Stimulated activated CD4-positive, alpha-beta T cell treated with anti-CD3 and anti-CD28 coated beads, Interleukin-15, amount 100 ng/mL, for 1 hour (primary cell): ENCODE data around the gene SAMD8.
"Not testable (repeated sequence)": the region's sequence is repeated elsewhere in the genome, so short reads cannot be mapped to it uniquely, and the experiment has no call there.

Source experiments
- DNase-seq, 2 donors: peaks; one replicate each; pipeline ENCODE4 v3.0.0-alpha.2; 2020; ENCODE audit warnings: low read depth in 1 of 2, low spot score in 1 of 2

Gene SAMD8

DNA sequence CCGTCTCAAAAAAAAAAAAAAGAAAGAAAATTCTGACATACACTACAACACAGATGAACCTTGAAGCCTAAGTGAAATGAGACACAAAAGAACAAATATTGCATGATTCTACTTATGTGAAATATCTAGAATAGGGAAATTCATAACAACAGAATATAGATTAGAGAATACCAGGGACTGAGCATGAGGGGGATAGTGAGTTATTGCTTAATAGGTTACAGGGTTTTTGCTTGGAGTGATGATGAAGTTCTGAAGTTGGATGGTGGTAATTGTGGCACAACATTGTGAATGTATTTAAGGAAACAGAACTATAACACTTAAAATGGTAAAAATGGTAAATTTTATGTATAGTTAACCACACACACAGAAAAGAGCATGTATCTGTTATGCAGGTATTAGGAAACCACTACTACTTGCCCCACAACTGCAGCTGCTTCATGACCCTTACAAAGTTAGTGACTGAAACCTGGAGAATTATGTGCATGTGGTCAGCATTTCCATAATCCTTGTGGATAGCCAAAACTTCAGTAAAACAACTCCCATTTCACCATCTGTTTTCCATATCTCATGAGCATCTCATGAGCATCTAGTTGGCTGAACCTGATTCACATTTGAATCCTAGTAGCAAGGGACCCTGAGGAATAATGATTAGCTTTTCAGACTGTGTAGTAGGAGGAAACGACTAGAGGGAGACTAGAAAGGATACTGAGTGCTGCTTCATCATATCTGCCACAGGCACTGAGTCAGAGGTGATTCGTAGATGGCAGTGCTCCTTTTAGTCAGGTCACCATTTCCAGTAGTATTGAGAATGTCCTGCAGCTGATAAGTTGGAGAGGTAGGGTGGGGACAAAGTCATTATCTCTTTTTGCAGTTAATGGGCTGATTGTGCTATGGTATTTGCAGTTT, 26.3 kb downstream of the SAMD8 start:
- DNase-seq, result no peak

DNA sequence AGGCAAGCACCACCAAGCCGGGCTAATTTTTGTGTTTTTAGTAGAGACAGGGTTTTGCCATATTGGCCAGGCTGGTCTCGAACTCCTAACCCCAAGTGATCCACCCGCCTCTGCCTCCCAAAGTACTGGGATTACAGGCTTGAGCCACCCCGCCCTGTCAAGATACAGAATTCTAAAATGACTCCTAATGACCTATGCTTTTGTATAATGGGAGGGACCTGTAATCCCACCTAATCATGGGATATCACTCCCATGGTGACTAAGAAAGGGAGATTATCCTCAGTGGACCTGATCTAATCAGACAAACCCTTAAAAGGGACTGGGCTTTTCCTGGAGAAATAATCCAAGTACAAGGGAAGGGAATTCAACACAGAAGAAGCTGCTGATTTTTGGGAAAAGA, 28.8 kb downstream of the SAMD8 start:
- DNase-seq, result no peak

DNA sequence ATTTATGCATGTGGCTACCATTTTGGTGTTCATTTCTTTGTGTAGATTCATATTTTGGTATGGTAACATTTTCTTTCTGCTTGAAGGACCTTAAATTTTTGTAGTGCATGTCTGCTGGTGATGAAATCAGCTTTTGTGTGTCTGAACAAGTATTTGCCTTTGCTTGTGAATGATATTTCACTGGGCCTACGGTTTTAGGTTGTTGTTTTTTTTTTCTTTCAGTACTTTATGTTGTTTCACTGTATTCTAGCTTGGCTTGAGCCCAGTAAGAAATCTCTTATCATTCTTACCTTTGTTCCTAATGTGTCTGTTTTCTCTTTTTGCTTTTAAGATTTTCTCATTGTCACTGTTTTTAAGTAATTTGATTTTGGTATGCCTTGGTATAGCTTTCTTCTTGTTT, 31.9 kb downstream of the SAMD8 start:
- DNase-seq, result no peak

DNA sequence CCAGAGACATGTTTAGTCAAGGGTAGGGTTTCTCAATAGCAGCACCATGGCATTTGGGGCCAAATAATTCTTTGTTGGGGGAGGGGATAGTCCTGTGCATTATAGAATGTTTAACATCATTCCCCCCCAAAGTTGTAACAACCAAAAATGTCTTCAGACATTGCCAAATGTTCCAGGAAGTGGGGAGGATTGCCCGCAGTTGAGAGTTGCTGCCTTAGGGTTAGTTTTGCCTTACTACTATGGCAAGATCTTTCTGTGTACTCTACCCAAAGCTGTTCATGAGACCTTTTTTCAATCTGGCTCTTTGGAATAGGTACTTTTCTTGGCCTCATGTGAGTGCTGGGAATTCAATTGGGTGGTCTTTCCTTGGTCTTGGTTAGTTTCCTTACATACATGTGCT, 34.1 kb downstream of the SAMD8 start:
- DNase-seq, result no peak

DNA sequence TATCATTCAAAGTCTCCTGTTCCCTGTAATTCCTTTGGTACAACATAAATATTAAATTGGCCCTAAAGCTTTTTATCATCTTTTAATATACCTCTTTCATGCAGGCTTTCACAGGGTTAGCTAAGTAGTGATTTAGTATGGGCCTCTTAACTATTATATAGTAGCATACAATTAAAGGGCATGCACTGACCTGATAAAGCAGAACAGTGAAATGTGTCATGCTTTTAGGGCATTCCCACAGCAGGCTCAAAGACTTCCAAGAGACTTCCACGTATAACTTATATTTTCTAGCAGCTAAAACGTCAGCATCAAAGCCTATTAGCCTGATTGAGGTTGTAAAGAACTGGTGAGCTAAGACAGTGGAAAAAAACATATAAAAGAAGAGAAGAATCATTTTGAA, 35.3 kb downstream of the SAMD8 start:
- no peak for DNase-seq

DNA sequence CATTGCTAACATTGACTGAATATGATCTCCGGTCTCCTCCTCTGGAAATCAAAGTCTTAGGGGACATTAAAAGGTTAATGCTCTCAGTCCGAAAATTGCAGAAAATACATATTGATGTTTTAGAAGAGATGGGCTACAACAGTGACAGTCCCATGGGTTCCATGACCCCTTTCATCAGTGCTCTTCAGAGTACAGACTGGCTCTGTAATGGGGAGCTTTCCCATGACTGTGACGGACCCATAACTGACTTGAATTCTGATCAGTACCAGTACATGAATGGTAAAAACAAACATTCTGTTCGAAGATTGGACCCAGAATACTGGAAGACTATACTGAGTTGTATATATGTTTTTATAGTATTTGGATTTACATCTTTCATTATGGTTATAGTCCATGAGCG, 39.2 kb downstream of the SAMD8 start:
- DNase-seq, result no peak

DNA sequence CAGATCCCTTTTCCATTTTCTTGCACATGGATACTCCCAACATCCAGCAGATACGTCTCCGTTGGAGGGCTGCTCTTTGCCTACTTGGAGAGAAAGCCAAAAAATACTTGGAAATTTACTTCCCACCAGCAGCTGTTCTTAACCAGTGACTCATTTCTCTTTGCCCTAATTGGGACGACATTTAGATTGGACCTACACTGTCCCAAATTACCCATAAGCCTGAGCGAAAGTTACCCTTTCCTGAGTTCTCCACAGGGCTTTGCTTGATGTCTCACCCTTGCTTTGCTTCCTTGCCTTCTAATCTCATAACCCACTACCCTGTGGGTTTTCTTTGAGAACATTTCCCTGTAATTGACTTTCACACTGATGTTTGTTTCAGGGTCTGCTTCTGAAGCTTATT, 48.1 kb downstream of the SAMD8 start:
- DNase-seq, result no peak

DNA sequence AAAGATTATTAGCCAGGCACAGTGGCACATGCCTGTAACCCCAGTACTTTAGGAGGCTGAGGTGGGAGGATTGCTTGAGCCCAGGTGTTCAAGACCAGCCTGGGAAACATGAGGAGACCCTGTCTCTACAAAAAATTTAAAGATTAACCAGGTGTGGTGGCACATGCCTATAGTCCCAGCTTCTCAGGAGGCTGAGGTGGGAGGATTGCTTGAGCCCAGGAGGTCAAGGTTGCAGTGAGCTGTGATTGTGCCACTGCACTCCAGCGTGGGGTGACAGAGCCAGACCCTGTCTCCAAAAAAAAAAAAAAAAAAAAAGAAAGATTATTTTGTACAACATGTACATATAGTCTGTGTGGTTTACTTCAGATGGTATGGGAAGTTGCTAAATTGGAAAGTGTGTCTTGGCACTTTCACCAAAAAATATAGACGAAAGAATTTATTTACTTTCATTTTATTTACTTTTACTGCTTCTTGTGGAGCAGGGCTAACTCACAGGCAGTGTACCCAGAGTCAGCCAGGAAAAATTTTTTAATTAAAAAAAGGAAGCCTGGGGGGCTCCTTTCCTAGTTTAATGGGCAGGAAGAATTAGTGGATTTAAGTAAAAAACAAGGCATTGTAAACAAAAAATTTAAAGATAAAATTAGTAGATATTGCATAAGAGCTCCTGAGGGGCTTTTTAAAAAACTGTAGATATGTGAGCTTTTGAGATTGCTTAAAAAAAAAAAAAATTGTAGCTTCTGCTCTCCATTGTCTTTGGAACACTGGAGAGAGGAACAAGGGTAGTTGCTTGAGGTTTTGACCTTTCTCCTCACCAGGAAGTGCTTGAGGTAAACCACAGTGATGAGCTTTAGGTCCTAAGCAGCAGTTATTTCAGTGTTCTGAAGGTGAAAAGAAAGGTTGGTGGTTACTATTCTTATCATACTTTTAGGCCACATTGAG, 54.5 kb downstream of the SAMD8 start:
- no peak for DNase-seq

DNA sequence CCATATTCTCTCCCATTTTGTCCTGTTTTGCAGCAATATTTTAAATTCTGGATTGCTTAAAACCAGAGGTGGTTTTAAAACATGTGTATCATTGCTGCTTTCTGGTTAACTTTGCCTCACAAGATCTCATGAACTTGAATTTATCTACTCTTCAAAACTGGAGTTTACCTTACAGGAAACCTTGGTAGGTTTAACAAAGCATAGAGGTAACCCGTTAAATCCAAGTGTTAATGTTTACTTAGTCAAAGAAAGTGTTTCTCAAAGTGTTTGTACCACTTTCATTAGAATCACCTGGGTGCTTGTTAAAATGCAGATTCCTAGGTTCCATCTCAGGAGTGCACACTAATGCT, 55.1 kb downstream of the SAMD8 start:
- no peak for DNase-seq

DNA sequence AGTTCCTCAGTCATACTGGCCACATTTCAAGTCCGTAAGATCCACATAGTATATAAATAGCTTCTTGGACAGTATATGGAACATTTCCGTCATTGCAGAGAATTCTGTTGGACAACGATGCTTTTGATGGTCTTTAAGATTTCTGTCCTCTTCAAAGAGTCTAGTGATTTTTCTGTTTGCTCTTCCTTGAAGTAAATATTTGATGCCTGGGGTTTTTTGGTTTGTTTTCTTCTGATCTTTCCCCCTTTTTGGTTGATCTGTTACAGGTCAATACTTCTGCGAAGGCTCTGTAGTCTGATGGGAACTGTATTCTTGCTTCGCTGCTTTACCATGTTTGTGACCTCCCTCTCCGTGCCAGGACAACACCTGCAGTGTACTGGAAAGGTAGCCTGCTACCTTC, 56.8 kb downstream of the SAMD8 start:
- no peak for DNase-seq

DNA sequence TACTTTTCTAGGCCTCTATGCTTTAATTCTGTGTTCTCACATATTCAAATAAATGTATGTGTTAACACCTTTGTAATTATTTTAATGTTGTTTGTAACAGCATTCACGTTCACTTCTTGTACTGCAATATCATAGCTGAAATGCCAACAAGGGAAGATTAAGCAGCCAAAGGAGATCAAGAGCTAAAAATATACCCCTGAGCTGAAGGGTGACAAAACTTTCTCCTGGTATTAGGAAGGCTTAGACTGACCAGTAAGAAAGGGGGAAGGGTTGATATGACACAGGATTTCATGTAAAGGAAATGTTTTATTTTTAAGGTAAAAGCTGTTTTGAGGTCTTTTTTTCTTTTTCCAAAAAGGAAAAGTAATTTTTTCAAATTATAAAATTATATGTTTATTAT, 58.8 kb downstream of the SAMD8 start:
- no peak for DNase-seq

DNA sequence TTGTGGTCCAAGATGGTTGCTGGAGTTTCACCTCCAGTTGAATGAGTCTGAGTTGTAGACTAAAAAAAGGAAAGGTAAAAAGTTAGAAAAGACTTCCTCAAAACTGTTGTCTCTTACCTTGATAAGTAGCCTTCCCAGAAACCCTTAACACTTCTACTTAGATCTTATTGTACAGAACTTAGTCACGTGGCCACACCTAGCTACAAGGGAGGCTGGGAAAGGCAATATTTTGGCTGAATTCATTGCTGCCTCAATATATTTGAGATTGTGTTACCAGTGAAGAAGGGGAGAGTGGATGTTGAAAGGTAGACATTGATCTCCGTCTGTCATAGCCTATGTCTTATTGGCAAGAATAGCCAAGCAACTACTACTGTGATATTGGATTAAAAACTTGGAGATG, 63.6 kb downstream of the SAMD8 start:
- no peak for DNase-seq

DNA sequence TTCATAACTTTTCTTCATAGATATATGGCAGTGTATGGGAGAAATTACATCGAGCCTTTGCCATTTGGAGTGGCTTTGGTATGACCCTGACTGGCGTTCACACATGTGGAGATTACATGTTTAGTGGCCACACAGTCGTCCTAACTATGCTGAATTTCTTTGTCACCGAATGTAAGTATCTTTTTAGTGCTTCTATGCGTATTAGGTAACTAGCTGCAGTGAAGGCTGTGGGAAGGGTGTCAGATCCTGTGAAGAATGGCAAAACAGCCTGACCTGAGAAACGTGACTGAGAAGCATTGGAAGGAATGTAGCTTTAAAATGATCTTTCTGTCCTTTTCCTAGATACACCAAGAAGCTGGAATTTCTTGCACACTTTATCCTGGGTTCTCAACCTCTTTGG, 64.6 kb downstream of the SAMD8 start:
- DNase-seq, result no peak

DNA sequence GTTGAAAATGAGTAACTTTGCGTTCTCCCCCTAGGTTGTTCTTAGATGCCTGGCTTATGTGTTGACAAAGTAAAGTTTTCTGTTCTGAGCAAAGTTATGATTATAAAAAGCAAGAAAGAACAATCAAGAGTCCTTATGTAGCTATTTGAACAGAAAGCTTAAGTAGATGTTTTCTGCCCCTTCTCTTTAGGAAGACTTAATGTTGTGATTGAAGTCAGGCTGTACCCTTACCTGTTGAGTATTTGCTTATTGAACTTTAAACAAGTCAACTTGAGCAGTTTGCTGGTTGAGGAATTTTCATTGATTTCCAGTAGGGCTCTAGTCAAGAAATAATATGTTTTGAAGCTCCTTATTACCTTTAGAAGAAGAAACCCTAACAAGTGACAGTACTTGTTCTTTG, 65.3 kb downstream of the SAMD8 start:
- no peak for DNase-seq

DNA sequence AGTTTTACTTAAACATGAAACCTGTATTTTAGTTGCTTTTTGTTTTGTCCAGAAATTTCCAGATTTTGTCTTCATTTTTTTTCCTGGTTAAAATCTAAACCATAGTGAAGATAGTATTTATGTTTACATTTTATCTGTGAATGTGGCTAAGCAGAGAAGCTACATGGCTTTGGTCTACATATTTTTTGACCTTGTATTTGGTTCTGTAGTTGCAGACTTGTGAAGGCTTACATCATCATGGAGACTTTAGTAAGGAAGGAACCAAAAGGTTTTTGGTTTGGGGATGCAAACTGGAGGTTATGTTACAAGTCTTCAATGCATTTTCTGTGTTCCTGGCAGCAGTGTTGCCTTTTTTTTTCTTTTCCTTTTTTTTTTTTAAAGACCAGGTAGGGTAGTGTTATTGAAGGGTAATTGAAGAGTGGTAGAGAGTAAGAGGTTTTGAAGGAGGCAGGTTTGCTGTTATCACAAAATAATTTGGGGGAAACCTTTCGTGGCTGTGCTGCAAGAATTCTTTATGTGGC, 68.3 kb downstream of the SAMD8 start:
- no peak for DNase-seq

DNA sequence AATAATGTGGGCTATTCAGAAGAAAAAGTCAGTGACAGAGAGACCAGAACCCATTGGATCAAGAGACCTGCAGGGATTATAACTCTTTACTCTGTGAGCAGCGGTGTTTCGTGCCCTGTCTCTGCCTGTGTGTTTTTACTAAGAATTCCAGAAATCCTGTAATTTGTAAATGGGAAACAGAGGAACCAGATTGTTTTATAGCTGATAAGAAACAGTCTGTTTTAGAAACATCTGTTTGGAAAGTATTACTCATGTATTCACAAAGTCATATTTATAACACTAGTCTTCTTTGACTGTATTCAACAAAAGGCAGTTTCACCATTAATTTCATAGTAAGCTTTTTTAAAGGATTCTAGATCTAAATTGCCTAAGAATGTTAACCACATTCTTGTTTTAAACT, 69.1 kb downstream of the SAMD8 start:
- DNase-seq, result no peak

DNA sequence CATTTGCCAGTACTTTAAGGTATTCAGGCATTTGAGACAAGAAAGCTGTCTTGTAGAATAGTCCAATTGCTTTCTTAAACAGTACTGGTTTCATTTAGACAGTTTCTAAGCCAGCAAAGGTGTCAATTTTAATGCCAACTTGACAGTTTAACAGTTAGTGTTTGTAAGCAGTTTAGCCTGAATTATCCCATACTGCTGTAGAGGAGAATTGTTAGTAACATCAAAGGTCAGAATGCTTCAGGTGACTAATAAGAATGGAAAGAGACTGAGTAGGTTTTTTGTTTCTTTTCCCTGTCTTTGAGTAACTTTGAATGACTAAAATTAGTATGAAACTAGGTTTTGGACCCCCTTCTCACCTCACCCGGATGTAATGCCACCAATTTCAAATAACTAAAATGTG, 69.6 kb downstream of the SAMD8 start:
- DNase-seq, result no peak

DNA sequence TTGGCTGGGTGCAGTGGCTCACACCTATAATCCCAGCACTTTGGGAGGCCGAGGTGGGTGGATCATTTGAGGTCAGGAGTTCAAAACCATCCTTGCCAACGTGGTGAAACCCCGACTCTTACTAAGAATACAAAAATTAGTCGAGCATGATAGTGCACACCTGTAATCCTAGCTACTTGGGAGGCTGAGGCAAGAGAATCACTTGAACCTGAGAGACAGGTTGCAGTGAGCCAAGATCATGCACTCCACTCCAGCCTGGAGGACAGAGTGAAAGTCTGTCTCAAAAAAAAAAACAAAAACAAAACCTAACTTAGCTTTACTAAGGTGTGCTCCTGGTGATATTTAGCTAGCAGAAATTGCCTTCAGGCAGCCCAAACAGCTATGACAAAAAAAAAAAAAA, 74.9 kb downstream of the SAMD8 start:
- no peak for DNase-seq

DNA sequence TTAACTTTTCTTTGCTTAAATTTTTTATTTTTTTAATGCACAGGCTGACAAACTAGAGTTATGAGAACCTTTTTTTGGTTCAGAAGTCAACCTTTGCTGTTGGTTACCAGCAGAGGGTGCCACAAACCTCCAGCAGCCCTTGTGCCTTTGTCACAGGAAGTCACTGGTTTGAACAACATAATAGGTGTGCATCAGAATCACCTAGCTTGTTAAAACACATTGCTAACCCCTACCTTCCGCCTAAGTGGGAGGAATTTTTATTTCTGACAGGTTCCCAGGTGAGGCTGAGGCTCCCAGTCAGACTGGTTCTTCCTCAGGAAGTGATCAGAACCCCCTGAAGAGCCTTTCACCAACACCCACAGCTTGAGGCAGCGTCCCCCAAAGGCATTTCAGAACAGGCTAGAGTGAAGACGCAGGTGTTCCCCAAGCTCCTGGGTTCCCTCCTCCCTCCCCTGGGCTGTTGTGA, 76.5 kb downstream of the SAMD8 start:
- DNase-seq, result peak; percentile 32 to 40

DNA sequence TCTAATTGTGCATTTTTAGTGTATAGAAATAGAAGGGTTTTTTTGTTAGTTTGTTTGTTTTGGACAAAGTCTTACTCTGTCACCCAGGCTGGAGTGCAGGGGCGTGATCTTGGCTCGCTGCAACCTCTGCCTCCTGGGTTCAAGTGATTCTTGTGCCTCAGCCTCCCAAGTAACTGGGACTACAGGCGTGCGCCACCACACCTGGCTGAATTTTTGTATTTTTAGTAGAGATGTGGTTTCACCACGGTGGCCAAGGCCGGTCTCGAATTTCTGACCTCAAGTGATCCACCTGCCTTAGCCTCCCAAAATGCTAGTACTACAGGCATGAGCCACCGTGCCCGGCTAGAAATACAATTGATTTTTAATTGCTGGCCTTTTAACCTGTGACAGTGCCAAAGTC, 77.1 kb downstream of the SAMD8 start:
- not testable (repeated sequence) for DNase-seq

DNA sequence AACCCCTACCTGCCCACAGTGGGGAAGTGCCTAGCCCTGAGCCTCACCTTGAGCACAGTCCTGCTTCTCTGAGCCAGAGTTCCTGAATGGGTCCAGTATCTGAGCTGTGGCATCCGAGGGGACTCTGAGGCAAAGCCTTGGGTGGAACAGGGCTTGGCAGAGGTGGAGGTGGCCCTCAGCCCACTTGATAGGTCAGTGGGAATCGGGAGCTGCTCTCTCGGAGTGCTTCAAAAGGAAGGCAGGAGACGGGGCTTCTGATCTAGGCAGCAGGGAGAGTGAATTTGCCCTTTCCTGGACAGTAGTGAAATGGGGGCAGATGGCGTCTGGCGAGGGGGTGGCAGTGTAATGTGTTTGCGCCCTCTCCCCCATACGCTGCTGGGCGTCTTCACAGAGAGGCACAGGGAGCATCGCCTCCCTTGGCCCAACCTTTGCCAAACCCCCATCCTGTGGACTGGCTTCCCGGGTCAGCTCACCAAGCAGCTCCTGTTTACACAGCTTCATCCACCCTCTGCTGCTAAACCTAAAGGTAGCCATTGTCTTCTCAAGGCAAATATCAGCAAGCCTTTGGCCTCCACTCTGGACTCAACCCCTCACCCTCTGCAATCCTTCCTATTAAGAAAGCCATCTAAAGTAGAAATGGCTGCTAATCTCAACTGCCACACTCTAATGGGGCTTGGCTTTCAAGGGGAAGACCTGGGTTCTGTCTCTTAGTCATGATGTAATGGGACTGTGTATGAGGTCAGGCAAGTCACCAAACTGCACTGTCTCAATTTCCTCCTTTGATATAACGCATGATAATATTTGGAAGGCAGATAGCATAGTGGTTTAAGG, 78.0 kb downstream of the SAMD8 start:
- DNase-seq, result no peak
